Ishikawa (cell line): ENCODE data around the gene NLGN4X.

ENCODE experiments used
- EGR1 ChIP-seq: IDR thresholded peaks from 2 replicates; pipeline ENCODE4 v1.6.1; 2012
- EP300 ChIP-seq: IDR thresholded peaks from 2 replicates; pipeline ENCODE4 v1.6.1; 2012; ENCODE audit warnings: borderline replicate concordance
- TAF1 ChIP-seq: IDR thresholded peaks from 2 replicates; pipeline ENCODE4 v1.6.1; 2012; ENCODE audit warnings: low read depth, mild to moderate bottlenecking
- TCF12 ChIP-seq: IDR thresholded peaks from 2 replicates; pipeline ENCODE4 v1.6.1; 2012; ENCODE audit warnings: low read depth
- YY1 ChIP-seq: IDR thresholded peaks from 2 replicates; pipeline ENCODE4 v1.6.1; 2012; ENCODE audit warnings: low read depth

DNA sequence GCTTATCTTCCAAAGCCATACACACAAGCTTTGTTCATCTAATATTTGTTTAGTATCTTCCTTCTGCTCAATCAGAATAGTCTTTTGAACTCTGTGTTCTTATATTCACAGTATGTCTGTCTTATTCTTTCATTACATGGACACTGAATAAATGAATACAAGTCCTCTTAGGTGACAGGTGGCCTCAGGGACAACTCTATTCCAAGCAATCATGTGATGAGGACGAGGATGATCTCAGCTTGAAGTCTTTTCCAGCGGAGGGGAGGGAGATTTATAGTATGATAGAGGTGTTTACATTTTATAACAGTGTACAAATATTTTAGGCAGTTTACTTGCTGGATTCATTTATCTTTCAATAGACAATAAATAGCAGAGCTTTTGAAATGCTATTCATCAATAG lies 300.4 kb downstream of the NLGN4X start:
- TF ChIP-seq EGR1 (no peak), TAF1 (no peak), YY1 (no peak), EP300 (no peak), TCF12 (no peak)
